Measurements from ENCODE around the gene TMEM218.

GRCh38 chr11:125049164-125049792, 62.1 kb downstream of the TMEM218 start:
- TF ChIP-seq YY1 (IDR thresholded peaks at IDR 0.05; ENCODE audit: insufficient read depth, insufficient read length) (no peak), ZNF274 (IDR thresholded peaks at IDR 0.05; ENCODE audit: low read depth, low read length) (no peak)

All from NT2/D1 (cell line).